Measurements from ENCODE around the gene APLP2.
A peak's percentile ranks its signal among the peaks of the same experiment; 100 is the strongest.

The APLP2 gene

GRCh38 chr11:130128626-130129025 is 58.9 kb downstream of the APLP2 start:
- no peaks in the 10 kb centered on the region for H3K79me2 ChIP-seq (ENCODE audit: low read length)
- no peaks in the 10 kb centered on the region for H3K9me3 ChIP-seq (ENCODE audit: insufficient read depth, low read length)
- no peaks in the 10 kb centered on the region for H4K20me1 ChIP-seq (ENCODE audit: insufficient read depth, low read length)
- no peak overlapping the region for H3K27ac ChIP-seq (ENCODE audit: low read length)
- H3K4me1 ChIP-seq (ENCODE audit: low read length), result peaks cover 3% of the 10 kb centered on the region; the same call in 1 of the 2 replicates
- no peak overlapping the region for H2AFZ ChIP-seq (ENCODE audit: low read depth, low read length)
- H3K36me3 ChIP-seq (replicated peaks; ENCODE audit: low read depth, low read length), result peaks cover 35% of the 10 kb centered on the region
- no peak for TF ChIP-seq EZH2phosphoT487 (IDR thresholded peaks at IDR 0.05; ENCODE audit: low read depth)
- TF ChIP-seq, protein P1, sequence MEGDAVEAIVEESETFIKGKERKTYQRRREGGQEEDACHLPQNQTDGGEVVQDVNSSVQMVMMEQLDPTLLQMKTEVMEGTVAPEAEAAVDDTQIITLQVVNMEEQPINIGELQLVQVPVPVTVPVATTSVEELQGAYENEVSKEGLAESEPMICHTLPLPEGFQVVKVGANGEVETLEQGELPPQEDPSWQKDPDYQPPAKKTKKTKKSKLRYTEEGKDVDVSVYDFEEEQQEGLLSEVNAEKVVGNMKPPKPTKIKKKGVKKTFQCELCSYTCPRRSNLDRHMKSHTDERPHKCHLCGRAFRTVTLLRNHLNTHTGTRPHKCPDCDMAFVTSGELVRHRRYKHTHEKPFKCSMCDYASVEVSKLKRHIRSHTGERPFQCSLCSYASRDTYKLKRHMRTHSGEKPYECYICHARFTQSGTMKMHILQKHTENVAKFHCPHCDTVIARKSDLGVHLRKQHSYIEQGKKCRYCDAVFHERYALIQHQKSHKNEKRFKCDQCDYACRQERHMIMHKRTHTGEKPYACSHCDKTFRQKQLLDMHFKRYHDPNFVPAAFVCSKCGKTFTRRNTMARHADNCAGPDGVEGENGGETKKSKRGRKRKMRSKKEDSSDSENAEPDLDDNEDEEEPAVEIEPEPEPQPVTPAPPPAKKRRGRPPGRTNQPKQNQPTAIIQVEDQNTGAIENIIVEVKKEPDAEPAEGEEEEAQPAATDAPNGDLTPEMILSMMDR (IDR thresholded peaks at IDR 0.05; ENCODE audit: low read depth, low read length), result no peak
- no peak overlapping the region for H3K4me3 ChIP-seq (ENCODE audit: low read length)
- no peak overlapping the region for H3K9ac ChIP-seq (ENCODE audit: low read length)
- no peak overlapping the region for H3K4me2 ChIP-seq (ENCODE audit: low read length)
- no peaks in the 10 kb centered on the region for H3K27me3 ChIP-seq (ENCODE audit: low read depth, low read length)

DNA sequence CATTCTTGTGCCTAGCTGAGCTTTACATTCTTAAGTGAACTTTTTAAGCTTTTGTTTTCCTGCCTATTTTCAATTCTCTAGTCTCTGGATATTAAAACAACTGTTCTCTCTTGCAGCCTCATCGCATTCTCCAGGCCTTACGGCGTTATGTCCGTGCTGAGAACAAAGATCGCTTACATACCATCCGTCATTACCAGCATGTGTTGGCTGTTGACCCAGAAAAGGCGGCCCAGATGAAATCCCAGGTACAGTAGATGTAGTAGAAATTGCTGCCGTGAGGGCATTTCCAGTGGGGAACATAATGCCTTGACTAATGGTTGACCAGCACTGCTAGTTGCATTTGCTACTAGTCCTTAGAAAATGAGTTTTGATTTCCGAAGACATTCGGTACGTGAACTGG is 60.2 kb downstream of the APLP2 start:
- Histone ChIP-seq H2AFZ (ENCODE audit: low read depth, low read length) (no peak overlapping the region), H3K27ac (ENCODE audit: low read length) (no peak overlapping the region), H4K20me1 (ENCODE audit: insufficient read depth, low read length) (no peaks in the 10 kb centered on the region), H3K9me3 (ENCODE audit: insufficient read depth, low read length) (no peaks in the 10 kb centered on the region), H3K4me1 (ENCODE audit: low read length) (no peaks in the 10 kb centered on the region), H3K27me3 (ENCODE audit: low read depth, low read length) (no peaks in the 10 kb centered on the region), H3K4me2 (ENCODE audit: low read length) (no peak overlapping the region), H3K9ac (ENCODE audit: low read length) (no peak overlapping the region), H3K36me3 (replicated peaks; ENCODE audit: low read depth, low read length) (peaks cover 35% of the 10 kb centered on the region), H3K79me2 (ENCODE audit: low read length) (no peaks in the 10 kb centered on the region), H3K4me3 (ENCODE audit: low read length) (no peak overlapping the region)
- TF ChIP-seq, protein P1 (IDR thresholded peaks at IDR 0.05; ENCODE audit: low read depth, low read length), result no peak
- TF ChIP-seq EZH2phosphoT487 (IDR thresholded peaks at IDR 0.05; ENCODE audit: low read depth), result no peak

GRCh38 chr11:130131961-130132850 is 62.5 kb downstream of the APLP2 start:
- peaks cover 25% of the 10 kb centered on the region for H3K36me3 ChIP-seq (replicated peaks; ENCODE audit: low read depth, low read length)
- H3K4me2 ChIP-seq (ENCODE audit: low read length), result no peak overlapping the region
- no peak overlapping the region for H3K9ac ChIP-seq (ENCODE audit: low read length)
- H3K79me2 ChIP-seq (ENCODE audit: low read length), result no peaks in the 10 kb centered on the region
- H3K27ac ChIP-seq (ENCODE audit: low read length), result no peak overlapping the region
- H3K27me3 ChIP-seq (ENCODE audit: low read depth, low read length), result no peaks in the 10 kb centered on the region
- no peak overlapping the region for H2AFZ ChIP-seq (ENCODE audit: low read depth, low read length)
- TF ChIP-seq EZH2phosphoT487 (IDR thresholded peaks at IDR 0.05; ENCODE audit: low read depth), result no peak
- TF ChIP-seq, protein P1 (IDR thresholded peaks at IDR 0.05; ENCODE audit: low read depth, low read length), result peak; percentile 83
- no peaks in the 10 kb centered on the region for H3K9me3 ChIP-seq (ENCODE audit: insufficient read depth, low read length)
- H4K20me1 ChIP-seq (ENCODE audit: insufficient read depth, low read length), result no peaks in the 10 kb centered on the region
- H3K4me1 ChIP-seq (ENCODE audit: low read length), result no peaks in the 10 kb centered on the region
- no peak overlapping the region for H3K4me3 ChIP-seq (ENCODE audit: low read length)

- Histone ChIP-seq H3K4me3 (ENCODE audit: low read length) (no peak overlapping the region), H3K27me3 (ENCODE audit: low read depth, low read length) (no peaks in the 10 kb centered on the region), H3K4me2 (ENCODE audit: low read length) (no peak overlapping the region), H2AFZ (ENCODE audit: low read depth, low read length) (no peak overlapping the region), H4K20me1 (ENCODE audit: insufficient read depth, low read length) (no peaks in the 10 kb centered on the region), H3K9me3 (ENCODE audit: insufficient read depth, low read length) (no peaks in the 10 kb centered on the region), H3K27ac (ENCODE audit: low read length) (no peak overlapping the region), H3K9ac (ENCODE audit: low read length) (no peak overlapping the region), H3K79me2 (ENCODE audit: low read length) (no peaks in the 10 kb centered on the region), H3K36me3 (replicated peaks; ENCODE audit: low read depth, low read length) (peaks cover 24% of the 10 kb centered on the region), H3K4me1 (ENCODE audit: low read length) (no peaks in the 10 kb centered on the region)
- TF ChIP-seq EZH2phosphoT487 (IDR thresholded peaks at IDR 0.05; ENCODE audit: low read depth), result no peak
- TF ChIP-seq, protein P1 (IDR thresholded peaks at IDR 0.05; ENCODE audit: low read depth, low read length), result no peak
Measured at GRCh38 chr11:130133716-130134115, 64.0 kb downstream of the APLP2 start.

All from OCI-LY3 (cell line).